ENCODE results near the gene LRRC26. TPM values are rescaled to one million over a fixed set of nuclear protein-coding genes. Genes with fewer than 3 reads are reported as not detected.
A peak's percentile ranks its signal among the peaks of the same experiment; 100 is the strongest.

The LRRC26 gene
- polyA plus RNA-seq, 2 donors: 0.24 to 0.81 TPM

DNA sequence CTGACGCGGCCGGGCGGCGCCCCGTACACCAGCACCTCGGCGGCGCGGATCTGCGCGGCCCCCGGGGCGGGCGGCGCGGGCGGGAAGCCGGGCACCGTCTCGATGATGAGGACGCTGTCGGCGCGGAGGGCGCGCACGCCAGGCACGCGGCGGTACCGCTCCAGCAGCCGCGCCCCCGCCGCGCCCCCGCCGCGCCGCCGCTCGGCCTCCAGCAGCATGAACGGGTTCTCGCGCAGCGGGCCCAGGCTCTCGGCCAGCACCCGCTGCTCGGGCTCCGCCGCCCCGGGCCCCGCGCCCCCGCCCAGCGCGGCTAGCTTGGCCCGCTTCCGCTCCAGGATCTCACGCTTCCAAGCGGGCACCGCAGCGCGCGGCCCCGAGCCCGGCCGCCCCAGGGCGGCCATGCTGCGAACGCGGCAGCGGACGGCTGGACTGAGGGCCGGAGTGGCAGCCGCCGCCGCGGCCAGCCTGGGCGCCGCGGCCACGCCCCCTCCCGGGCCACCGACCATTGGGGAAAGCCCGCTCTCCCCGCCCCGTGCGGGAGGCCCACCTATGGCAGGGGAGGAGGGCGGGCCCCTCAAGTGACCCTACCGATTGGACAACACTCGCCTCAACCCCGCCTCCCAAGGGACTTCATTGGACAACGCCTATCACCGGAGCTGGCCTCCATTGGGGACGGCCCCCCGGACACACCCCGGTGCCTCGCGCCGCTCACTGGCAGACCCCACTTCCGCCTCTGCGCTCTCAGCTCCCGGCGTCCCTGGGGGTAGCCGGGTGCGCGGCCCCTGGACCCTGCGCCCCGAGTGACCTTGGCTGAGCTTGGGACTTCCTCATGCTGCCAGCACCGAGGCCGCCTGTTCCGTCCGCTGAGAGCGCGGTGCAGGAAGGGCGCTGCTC, 30.7 kb upstream of the LRRC26 start, which contains the start of gene TPRN:
Gene TPRN, minus strand, starts transcription at position 431 of the 894 bp plus-strand sequence. Its CDS starts 30 bp downstream, at position 401.
- Histone ChIP-seq H3K27me3 (ENCODE audit: control insufficient read depth in 1 of 2, insufficient read depth in 2 of 2, low read length in 2 of 2) (no peaks in the 10 kb centered on the region), H3K4me1 (ENCODE audit: control insufficient read depth in 2 of 2, insufficient read depth in 2 of 2, low read length in 1 of 2) (peaks cover 28 to 47% of the 10 kb centered on the region in 2 donors), H3K36me3 (ENCODE audit: control insufficient read depth in 2 of 2, insufficient read depth in 2 of 2, low read length in 1 of 2) (no peaks in the 10 kb centered on the region), H3K4me3 (ENCODE audit: low read depth in 1 of 2, low read length in 2 of 2) (peak within 1 kb of the TSS; percentile 75 to 79), H3K27ac (ENCODE audit: low read depth in 2 of 2, low read length in 1 of 2) (peak within 1 kb of the TSS; percentile 90 to 93), H3K9me3 (ENCODE audit: control insufficient read depth in 2 of 2, insufficient read depth in 1 of 2, low read depth in 1 of 2, low read length in 1 of 2) (no peaks in the 10 kb centered on the region)
- 1% methylated on average over 95 to 118 of the region's 118 CpGs for WGBS, 2 donors

DNA sequence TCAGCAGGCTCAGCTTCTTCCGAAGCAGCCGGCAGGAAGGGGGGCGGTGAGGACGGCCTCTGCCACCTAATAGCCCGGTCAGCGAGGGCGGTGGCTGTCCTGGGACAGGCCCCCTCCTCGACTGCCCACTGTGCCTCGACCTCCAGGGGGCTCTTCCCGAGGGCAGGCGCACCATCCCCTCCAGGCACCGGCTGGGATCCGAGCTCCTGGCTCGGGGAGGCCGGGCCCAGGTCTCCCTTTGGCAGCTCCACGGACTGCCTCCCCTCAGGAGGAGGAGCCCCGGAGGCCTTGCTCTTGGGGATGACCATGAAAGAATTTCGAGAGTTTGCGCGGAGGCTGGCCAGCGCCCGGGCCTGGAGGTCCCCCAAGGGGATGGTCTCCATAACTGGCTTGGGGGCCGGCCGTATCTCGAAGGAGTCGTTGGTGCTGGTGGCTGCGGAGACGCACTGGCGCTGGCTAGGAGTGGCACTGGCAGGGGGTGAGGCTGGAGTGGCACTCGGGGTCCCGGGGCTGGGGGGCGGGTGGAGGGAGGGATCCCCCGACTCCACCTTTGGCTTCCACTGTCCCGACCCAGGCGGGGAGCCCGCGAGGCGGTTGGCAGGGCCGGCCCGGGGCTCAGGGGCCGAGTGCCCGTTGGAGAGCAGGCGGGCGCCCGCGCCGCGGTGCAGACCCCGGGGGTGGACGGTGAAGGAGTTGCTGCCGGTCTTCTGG, 29.7 kb upstream of the LRRC26 start:
- Histone ChIP-seq H3K36me3 (ENCODE audit: control insufficient read depth in 2 of 2, insufficient read depth in 2 of 2, low read length in 1 of 2) (no peaks in the 10 kb centered on the region), H3K4me1 (ENCODE audit: control insufficient read depth in 2 of 2, insufficient read depth in 2 of 2, low read length in 1 of 2) (peaks cover 29 to 51% of the 10 kb centered on the region in 2 donors), H3K9me3 (ENCODE audit: control insufficient read depth in 2 of 2, insufficient read depth in 1 of 2, low read depth in 1 of 2, low read length in 1 of 2) (no peaks in the 10 kb centered on the region), H3K27me3 (ENCODE audit: control insufficient read depth in 1 of 2, insufficient read depth in 2 of 2, low read length in 2 of 2) (no peaks in the 10 kb centered on the region), H3K4me3 (ENCODE audit: low read depth in 1 of 2, low read length in 2 of 2) (peak overlapping the region; percentile 45 to 75), H3K27ac (ENCODE audit: low read depth in 2 of 2, low read length in 1 of 2) (peak overlapping the region; percentile 63 to 90)
- WGBS, 2 donors: 11 to 14% methylated on average over 42 to 51 of the region's 51 CpGs

DNA sequence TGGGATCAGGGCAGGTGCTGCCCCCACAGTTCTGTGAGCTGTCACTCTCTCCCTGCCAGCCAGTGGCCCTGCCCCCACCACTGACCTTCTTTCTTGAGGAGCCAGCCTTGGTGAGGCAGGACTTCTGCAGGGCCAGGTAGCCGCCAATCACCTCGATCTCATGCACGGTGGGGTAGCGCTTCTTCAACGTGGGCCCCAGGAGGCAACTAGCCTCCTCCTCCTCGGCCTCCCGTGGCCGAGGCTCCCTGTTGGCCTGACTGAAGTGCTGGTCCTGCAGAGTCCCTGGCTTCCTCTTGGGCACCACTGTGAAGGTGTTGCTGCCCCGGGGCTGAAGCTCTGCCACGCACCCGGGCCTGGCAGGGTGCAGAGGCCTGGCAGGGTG, 29.0 kb upstream of the LRRC26 start:
- H3K9me3 ChIP-seq (ENCODE audit: control insufficient read depth in 2 of 2, insufficient read depth in 1 of 2, low read depth in 1 of 2, low read length in 1 of 2): no peaks in the 10 kb centered on the region
- H3K4me3 ChIP-seq (ENCODE audit: low read depth in 1 of 2, low read length in 2 of 2): peak overlapping the region; percentile 45 to 75
- H3K27ac ChIP-seq (ENCODE audit: low read depth in 2 of 2, low read length in 1 of 2): peak overlapping the region; percentile 55 to 63
- WGBS, 2 donors: 65 to 72% methylated on average over 11 of the region's 11 CpGs
- H3K36me3 ChIP-seq (ENCODE audit: control insufficient read depth in 2 of 2, insufficient read depth in 2 of 2, low read length in 1 of 2): no peaks in the 10 kb centered on the region
- H3K27me3 ChIP-seq (ENCODE audit: control insufficient read depth in 1 of 2, insufficient read depth in 2 of 2, low read length in 2 of 2): no peaks in the 10 kb centered on the region
- H3K4me1 ChIP-seq (ENCODE audit: control insufficient read depth in 2 of 2, insufficient read depth in 2 of 2, low read length in 1 of 2): peaks cover 29 to 51% of the 10 kb centered on the region in 2 donors

DNA sequence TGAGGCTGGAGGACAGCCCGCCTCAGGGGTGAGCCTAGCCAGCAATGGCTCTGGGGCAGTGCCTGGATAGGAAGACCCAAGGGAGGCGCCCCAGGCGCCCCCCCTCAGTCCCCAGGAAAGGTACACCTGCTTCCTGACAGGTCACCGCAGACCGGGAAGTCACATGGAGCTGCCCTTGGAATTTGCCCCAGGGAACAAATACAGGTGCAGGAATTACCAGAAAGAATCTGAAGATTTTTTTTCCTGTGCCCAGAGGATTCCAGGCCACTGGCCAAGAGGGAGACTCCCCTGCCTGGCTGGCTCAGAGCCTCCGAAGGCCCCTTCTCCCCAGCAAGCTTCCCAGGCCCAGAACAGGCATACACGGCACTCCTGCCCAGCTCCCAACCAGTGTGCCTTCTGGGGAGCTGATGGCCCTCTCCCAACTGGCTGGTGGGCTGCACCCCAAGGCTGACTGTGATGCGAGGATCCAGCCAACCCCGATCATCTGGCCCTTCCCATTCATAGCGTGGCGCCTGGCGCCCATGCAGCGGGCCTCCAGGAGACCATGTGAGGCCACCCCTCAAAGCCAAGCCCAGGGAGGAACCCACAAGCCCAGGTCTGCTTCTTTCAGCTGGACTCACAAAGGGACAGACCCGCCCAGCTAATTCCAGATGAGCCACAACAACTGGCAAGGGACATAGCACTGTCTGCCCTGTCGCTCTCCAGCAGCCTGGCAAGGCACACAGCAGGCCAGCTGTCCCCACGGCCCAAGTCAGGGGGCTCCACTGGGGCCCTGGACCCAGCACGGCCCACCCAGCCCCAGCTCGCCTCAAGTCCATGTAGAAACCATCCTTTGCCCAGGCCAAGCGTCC, 28.4 kb upstream of the LRRC26 start:
- Histone ChIP-seq H3K4me3 (ENCODE audit: low read depth in 1 of 2, low read length in 2 of 2) (peak overlapping the region; percentile 45 to 75), H3K36me3 (ENCODE audit: control insufficient read depth in 2 of 2, insufficient read depth in 2 of 2, low read length in 1 of 2) (no peaks in the 10 kb centered on the region), H3K9me3 (ENCODE audit: control insufficient read depth in 2 of 2, insufficient read depth in 1 of 2, low read depth in 1 of 2, low read length in 1 of 2) (no peaks in the 10 kb centered on the region), H3K27me3 (ENCODE audit: control insufficient read depth in 1 of 2, insufficient read depth in 2 of 2, low read length in 2 of 2) (no peaks in the 10 kb centered on the region), H3K4me1 (ENCODE audit: control insufficient read depth in 2 of 2, insufficient read depth in 2 of 2, low read length in 1 of 2) (peaks cover 29 to 51% of the 10 kb centered on the region in 2 donors), H3K27ac (ENCODE audit: low read depth in 2 of 2, low read length in 1 of 2) (peak overlapping the region; percentile 55 to 78)
- 51 to 65% methylated on average over 19 of the region's 19 CpGs for WGBS, 2 donors

DNA sequence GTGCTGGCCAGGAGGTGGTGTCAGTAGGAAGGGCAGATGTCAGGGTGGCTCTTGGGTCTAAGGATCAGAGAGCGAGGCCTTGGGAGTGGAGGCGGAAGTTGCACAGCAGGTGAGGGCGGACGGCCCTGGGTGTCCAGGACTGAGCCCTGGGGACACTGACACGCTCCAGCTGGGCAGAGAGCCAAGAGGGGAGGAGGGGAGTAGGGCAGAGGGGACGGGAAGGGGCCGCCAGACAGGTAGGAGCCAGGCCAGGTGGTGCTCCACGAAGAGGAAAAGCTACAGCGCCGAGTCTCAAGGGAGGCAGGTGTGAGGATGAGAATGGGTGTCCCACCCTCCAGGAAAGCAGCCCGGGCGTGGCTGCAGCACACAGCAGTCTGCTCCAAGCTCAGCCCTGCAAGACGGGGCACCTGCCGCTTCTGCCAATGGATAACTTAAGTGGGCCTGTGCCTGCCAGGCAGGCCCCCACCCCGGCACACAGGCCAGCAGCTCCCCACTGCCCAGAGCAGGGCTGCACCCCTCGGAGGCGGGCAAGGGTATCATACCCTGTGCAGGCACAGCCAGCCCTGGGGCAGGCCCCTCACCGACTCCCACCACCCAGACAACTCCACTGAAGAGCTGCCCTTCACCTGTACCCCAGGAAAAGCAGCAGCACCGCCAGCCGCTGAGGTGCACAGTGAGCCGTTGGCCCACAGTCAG, 25.8 kb upstream of the LRRC26 start:
- no peaks in the 10 kb centered on the region for H3K27me3 ChIP-seq (ENCODE audit: control insufficient read depth in 1 of 2, insufficient read depth in 2 of 2, low read length in 2 of 2)
- no peaks in the 10 kb centered on the region for H3K9me3 ChIP-seq (ENCODE audit: control insufficient read depth in 2 of 2, insufficient read depth in 1 of 2, low read depth in 1 of 2, low read length in 1 of 2)
- H3K27ac ChIP-seq (ENCODE audit: low read depth in 2 of 2, low read length in 1 of 2): peak overlapping the region; percentile 87 to 91
- peak overlapping the region in 1 of 2 donors; percentile 25 for H3K4me3 ChIP-seq (ENCODE audit: low read depth in 1 of 2, low read length in 2 of 2)
- peaks cover 29 to 51% of the 10 kb centered on the region in 2 donors for H3K4me1 ChIP-seq (ENCODE audit: control insufficient read depth in 2 of 2, insufficient read depth in 2 of 2, low read length in 1 of 2)
- 46 to 57% methylated on average over 21 of the region's 21 CpGs for WGBS, 2 donors
- H3K36me3 ChIP-seq (ENCODE audit: control insufficient read depth in 2 of 2, insufficient read depth in 2 of 2, low read length in 1 of 2): peaks cover 2 to 16% of the 10 kb centered on the region in 2 donors

DNA sequence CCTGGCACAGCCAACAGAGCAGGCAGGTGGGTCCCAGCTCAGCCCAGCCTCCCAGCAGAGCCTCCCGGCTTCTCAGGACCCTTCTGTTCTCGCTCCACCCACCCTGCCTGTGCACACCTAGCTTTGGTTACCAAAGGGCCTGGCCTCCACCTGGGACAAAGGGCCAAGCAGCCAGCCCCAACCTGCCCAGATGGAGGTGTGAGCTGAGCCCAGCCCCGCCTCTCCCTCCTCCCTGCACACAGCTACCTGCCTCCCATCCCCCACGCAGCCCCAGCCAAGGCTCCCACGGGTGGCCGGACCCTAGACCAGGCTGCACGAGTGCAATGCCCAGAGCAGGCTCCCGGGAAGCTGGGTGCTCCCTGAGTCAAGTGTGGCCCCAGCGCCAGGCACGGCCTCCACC, 25.1 kb upstream of the LRRC26 start:
- peaks cover 30 to 58% of the 10 kb centered on the region in 2 donors for H3K4me1 ChIP-seq (ENCODE audit: control insufficient read depth in 2 of 2, insufficient read depth in 2 of 2, low read length in 1 of 2)
- H3K27me3 ChIP-seq (ENCODE audit: control insufficient read depth in 1 of 2, insufficient read depth in 2 of 2, low read length in 2 of 2): no peaks in the 10 kb centered on the region
- H3K27ac ChIP-seq (ENCODE audit: low read depth in 2 of 2, low read length in 1 of 2): peak overlapping the region; percentile 87 to 91
- 47 to 51% methylated on average over 10 of the region's 10 CpGs for WGBS, 2 donors
- H3K9me3 ChIP-seq (ENCODE audit: control insufficient read depth in 2 of 2, insufficient read depth in 1 of 2, low read depth in 1 of 2, low read length in 1 of 2): no peaks in the 10 kb centered on the region
- H3K36me3 ChIP-seq (ENCODE audit: control insufficient read depth in 2 of 2, insufficient read depth in 2 of 2, low read length in 1 of 2): peaks cover 3 to 24% of the 10 kb centered on the region in 2 donors
- peak overlapping the region; percentile 17 to 31 for H3K4me3 ChIP-seq (ENCODE audit: low read depth in 1 of 2, low read length in 2 of 2)

DNA sequence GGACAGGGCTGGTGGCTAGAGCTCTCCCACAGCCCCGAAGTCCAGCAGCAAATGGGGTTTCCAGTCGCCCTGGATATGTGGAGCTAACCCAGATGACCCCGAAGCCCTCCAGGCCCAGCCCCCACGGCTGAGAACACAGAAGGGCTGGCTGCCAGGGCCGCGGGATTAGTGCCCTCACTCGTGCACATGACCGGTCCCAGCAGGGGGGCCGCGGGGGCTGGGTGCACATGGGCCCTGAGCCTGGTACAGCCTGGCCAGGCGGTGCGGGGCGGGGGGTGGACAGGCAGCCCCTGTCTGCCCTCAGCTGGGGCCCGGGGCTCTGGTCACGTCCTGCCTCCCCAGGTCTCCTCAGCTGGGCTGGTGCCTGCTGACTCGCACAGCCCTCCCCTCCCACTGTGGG, 24.5 kb upstream of the LRRC26 start:
- Histone ChIP-seq H3K4me3 (ENCODE audit: low read depth in 1 of 2, low read length in 2 of 2) (peak overlapping the region in 1 of 2 donors; percentile 31), H3K36me3 (ENCODE audit: control insufficient read depth in 2 of 2, insufficient read depth in 2 of 2, low read length in 1 of 2) (peaks cover 3 to 26% of the 10 kb centered on the region in 2 donors), H3K27me3 (ENCODE audit: control insufficient read depth in 1 of 2, insufficient read depth in 2 of 2, low read length in 2 of 2) (no peaks in the 10 kb centered on the region), H3K4me1 (ENCODE audit: control insufficient read depth in 2 of 2, insufficient read depth in 2 of 2, low read length in 1 of 2) (peaks cover 32 to 60% of the 10 kb centered on the region in 2 donors), H3K27ac (ENCODE audit: low read depth in 2 of 2, low read length in 1 of 2) (peak overlapping the region; percentile 87 to 91), H3K9me3 (ENCODE audit: control insufficient read depth in 2 of 2, insufficient read depth in 1 of 2, low read depth in 1 of 2, low read length in 1 of 2) (no peaks in the 10 kb centered on the region)
- 41 to 45% methylated on average over 15 to 16 of the region's 16 CpGs for WGBS, 2 donors

DNA sequence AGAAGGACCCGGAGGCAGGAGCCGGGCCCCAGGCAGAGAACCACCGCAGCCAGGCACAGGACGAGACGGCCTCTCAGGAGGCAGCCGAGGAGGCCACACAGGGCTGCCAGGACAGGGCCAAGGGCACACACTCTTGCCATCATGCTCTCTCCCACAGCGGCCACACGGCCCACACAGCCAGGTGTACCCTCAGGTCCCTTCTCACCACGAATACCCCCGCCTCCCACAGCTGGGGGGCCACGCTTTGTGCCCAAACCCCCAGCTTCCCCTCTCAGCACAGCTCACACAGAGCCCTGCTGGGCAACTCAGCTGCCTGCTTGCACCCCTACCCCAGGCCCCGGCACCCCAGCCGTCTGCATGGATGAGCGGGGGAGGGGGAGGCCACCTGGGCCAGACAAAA, 23.9 kb upstream of the LRRC26 start:
- no peak overlapping the region for H3K4me3 ChIP-seq (ENCODE audit: low read depth in 1 of 2, low read length in 2 of 2)
- no peaks in the 10 kb centered on the region for H3K9me3 ChIP-seq (ENCODE audit: control insufficient read depth in 2 of 2, insufficient read depth in 1 of 2, low read depth in 1 of 2, low read length in 1 of 2)
- H3K36me3 ChIP-seq (ENCODE audit: control insufficient read depth in 2 of 2, insufficient read depth in 2 of 2, low read length in 1 of 2): peaks cover 3 to 26% of the 10 kb centered on the region in 2 donors
- no peak overlapping the region for H3K27ac ChIP-seq (ENCODE audit: low read depth in 2 of 2, low read length in 1 of 2)
- no peaks in the 10 kb centered on the region for H3K27me3 ChIP-seq (ENCODE audit: control insufficient read depth in 1 of 2, insufficient read depth in 2 of 2, low read length in 2 of 2)
- H3K4me1 ChIP-seq (ENCODE audit: control insufficient read depth in 2 of 2, insufficient read depth in 2 of 2, low read length in 1 of 2): peaks cover 26 to 56% of the 10 kb centered on the region in 2 donors
- 75 to 80% methylated on average over 12 to 14 of the region's 14 CpGs for WGBS, 2 donors
